RKO (cell line): ENCODE measurements around the gene OR10G8.

Experiments
- DNase-seq: peaks from one replicate; pipeline ENCODE4 v3.0.0-alpha.2; 2016; ENCODE audit warnings: low spot score

The OR10G8 gene

GRCh38 chr11:124077266-124077665 is 50.7 kb downstream of the OR10G8 start:
- DNase-seq = no peak

- no peak for DNase-seq
These were observed 52.0 kb downstream of the OR10G8 start for GRCh38 chr11:124078591-124078990.

- DNase-seq = no peak
These were observed 53.2 kb downstream of the OR10G8 start for GRCh38 chr11:124079631-124080326.
